Measurements from ENCODE around the gene THEMIS. TPM values are rescaled to one million over a fixed set of nuclear protein-coding genes. Genes with fewer than 3 reads are reported as not detected.

The THEMIS gene
- total and polyA plus RNA-seq, 10 donors, result 0.80 to 17.8 (median 12.7) TPM

DNA sequence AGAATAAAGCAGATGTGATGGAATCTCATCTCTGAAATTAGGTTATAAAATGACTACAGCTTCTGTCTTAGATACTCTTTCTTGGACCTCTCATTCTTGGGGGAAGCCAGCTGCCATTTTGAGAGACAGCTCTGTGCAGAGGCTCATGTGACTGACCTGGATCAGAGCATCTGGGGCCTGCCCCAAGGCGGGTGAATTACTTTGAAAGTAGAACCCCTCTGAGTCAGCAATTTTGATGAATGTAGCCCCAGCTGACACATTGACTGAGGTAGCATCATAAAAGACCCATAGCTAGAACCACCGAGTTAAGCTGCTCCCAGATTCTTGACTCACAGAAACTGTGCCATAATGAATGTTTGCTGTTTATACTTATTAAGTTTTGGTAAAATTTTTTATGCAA, 124.5 kb downstream of the THEMIS start:
- TF ChIP-seq POLR2AphosphoS5 (IDR thresholded peaks at IDR 0.05), result no peak
- no peak for TF ChIP-seq POLR2A (IDR thresholded peaks at IDR 0.05)
- TF ChIP-seq, protein P1, sequence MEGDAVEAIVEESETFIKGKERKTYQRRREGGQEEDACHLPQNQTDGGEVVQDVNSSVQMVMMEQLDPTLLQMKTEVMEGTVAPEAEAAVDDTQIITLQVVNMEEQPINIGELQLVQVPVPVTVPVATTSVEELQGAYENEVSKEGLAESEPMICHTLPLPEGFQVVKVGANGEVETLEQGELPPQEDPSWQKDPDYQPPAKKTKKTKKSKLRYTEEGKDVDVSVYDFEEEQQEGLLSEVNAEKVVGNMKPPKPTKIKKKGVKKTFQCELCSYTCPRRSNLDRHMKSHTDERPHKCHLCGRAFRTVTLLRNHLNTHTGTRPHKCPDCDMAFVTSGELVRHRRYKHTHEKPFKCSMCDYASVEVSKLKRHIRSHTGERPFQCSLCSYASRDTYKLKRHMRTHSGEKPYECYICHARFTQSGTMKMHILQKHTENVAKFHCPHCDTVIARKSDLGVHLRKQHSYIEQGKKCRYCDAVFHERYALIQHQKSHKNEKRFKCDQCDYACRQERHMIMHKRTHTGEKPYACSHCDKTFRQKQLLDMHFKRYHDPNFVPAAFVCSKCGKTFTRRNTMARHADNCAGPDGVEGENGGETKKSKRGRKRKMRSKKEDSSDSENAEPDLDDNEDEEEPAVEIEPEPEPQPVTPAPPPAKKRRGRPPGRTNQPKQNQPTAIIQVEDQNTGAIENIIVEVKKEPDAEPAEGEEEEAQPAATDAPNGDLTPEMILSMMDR (IDR thresholded peaks at IDR 0.05 in 8 of 11, conservative IDR thresholded peaks at IDR 0.05 in 3 of 11), result no peak
- Histone ChIP-seq H3K36me3 (no peaks in the 10 kb centered on the region), H3K27me3 (replicated peaks in 1 of 7) (no peaks in the 10 kb centered on the region), H3K4me3 (no peak overlapping the region), H3K4me1 (no peaks in the 10 kb centered on the region), H3K9me3 (peaks cover 0 to 3% (median 0%) of the 10 kb centered on the region in 8 donors), H3K27ac (no peak overlapping the region)
- no peak for DNase-seq
- WGBS, 5 donors, result 69 to 92% (median 78%) methylated on average over 2 of the region's 2 CpGs
- intact Hi-C loops (cut with DNase I; ENCODE audit: low total_unique reads), result no loop called here

DNA sequence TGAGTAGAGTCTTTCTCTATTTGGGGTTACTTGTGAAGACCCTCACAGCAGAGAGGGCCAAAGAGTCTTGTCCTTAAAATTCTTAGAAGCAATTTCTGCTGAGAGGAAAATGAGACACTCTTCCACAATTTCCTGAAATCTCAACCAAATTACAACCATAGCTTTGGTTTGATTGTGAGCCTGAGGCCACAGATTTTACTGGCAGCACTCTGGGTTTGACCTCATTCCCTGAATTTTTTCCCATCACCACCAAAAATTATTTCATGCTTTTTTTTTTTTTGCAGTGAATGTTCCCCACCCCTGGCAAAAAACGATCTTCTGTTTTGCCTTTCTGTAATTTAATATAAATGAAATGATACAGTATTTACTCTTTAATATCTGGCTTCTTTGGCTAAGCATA, 125.5 kb downstream of the THEMIS start:
- intact Hi-C loops (cut with DNase I; ENCODE audit: low total_unique reads), result no loop called here
- TF ChIP-seq POLR2AphosphoS5 (IDR thresholded peaks at IDR 0.05), result no peak
- TF ChIP-seq POLR2A (IDR thresholded peaks at IDR 0.05), result no peak
- TF ChIP-seq, protein P1 (IDR thresholded peaks at IDR 0.05 in 8 of 11, conservative IDR thresholded peaks at IDR 0.05 in 3 of 11), result no peak
- H3K27ac ChIP-seq, result no peak overlapping the region
- H3K36me3 ChIP-seq, result no peaks in the 10 kb centered on the region
- peaks cover 0 to 3% (median 0%) of the 10 kb centered on the region in 8 donors for H3K9me3 ChIP-seq
- H3K4me1 ChIP-seq, result no peaks in the 10 kb centered on the region
- no peak for DNase-seq
- H3K27me3 ChIP-seq (replicated peaks in 1 of 7), result no peaks in the 10 kb centered on the region
- H3K4me3 ChIP-seq, result no peak overlapping the region
- 67 to 77% (median 74%) methylated on average over 1 of the region's 1 CpG for WGBS, 5 donors

DNA sequence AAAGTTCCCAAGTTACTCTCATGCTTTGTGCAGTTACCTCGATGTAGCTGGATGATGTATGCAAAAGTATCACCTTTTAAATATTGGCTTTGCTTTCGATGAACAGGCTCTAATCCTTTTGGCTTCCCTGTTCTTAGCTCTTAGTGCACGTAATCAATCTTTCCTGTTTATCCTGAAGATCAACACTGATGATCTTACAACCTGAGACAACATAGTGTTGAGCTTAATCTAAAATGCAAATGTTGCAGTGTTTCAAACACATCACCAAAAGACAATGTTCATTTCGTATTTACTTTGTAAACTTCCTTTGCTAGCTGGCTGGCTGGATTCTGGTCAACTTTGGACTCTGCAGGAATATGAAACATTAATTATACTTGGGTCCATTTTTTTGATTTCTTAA, 132.1 kb downstream of the THEMIS start:
- DNase-seq, result no peak
- intact Hi-C loops (cut with DNase I; ENCODE audit: low total_unique reads), result no loop called here
- WGBS, 5 donors, result 56 to 74% (median 67%) methylated on average over 4 of the region's 4 CpGs
- H3K4me3 ChIP-seq, result no peak overlapping the region
- no peaks in the 10 kb centered on the region for H3K36me3 ChIP-seq
- peaks cover 0 to 3% (median 0%) of the 10 kb centered on the region in 8 donors for H3K9me3 ChIP-seq
- H3K27ac ChIP-seq, result no peak overlapping the region
- H3K4me1 ChIP-seq, result no peaks in the 10 kb centered on the region
- no peak for TF ChIP-seq POLR2AphosphoS5 (IDR thresholded peaks at IDR 0.05)
- TF ChIP-seq, protein P1 (IDR thresholded peaks at IDR 0.05 in 8 of 11, conservative IDR thresholded peaks at IDR 0.05 in 3 of 11), result no peak
- no peak for TF ChIP-seq POLR2A (IDR thresholded peaks at IDR 0.05)
- no peaks in the 10 kb centered on the region for H3K27me3 ChIP-seq (replicated peaks in 1 of 7)

DNA sequence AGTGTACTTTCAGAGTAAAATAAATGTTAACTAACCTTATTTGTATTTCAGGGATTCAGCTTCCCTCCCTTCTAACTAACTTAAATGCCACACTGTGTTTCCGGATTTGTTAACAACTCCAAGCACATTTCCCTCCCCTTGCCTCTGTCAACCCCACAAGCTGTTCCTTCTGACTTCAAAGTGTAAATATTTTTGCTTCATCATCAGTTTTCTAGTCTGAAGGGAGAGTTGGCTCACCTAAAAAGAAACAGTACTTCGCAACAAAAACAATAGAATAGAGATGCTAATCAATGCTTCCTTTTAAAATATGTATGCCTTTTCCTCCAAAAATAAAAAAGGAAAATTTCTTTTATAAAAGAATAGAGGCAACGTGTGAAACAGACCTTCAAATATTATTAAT, 132.6 kb downstream of the THEMIS start:
- peaks cover 0 to 3% (median 0%) of the 10 kb centered on the region in 8 donors for H3K9me3 ChIP-seq
- no peak for TF ChIP-seq POLR2A (IDR thresholded peaks at IDR 0.05)
- TF ChIP-seq, protein P1 (IDR thresholded peaks at IDR 0.05 in 8 of 11, conservative IDR thresholded peaks at IDR 0.05 in 3 of 11), result no peak
- TF ChIP-seq POLR2AphosphoS5 (IDR thresholded peaks at IDR 0.05), result no peak
- H3K4me3 ChIP-seq, result no peak overlapping the region
- 40 to 69% (median 49%) methylated on average over 3 of the region's 3 CpGs for WGBS, 5 donors
- intact Hi-C loops (cut with DNase I; ENCODE audit: low total_unique reads), result no loop called here
- no peaks in the 10 kb centered on the region for H3K36me3 ChIP-seq
- no peak overlapping the region for H3K27ac ChIP-seq
- no peak for DNase-seq
- H3K4me1 ChIP-seq, result no peaks in the 10 kb centered on the region
- no peaks in the 10 kb centered on the region for H3K27me3 ChIP-seq (replicated peaks in 1 of 7)

Data from spleen (tissue), 11 donors.